HK-2 (cell line): ENCODE measurements around the gene NEU2.
"Not testable (repeated sequence)": the region's sequence is repeated elsewhere in the genome, so short reads cannot be mapped to it uniquely, and the experiment has no call there.

Source experiments
- DNase-seq: peaks from one replicate; pipeline ENCODE4 v3.0.0-alpha.2; 2018; ENCODE audit not compliant: unreplicated experiment

NEU2 gene

GRCh38 chr2:233010569-233011267, 21.8 kb upstream of the NEU2 start:
- no peak for DNase-seq

GRCh38 chr2:233011268-233011650, 21.2 kb upstream of the NEU2 start:
- no peak for DNase-seq

GRCh38 chr2:233011702-233012131, 20.8 kb upstream of the NEU2 start:
- no peak for DNase-seq

GRCh38 chr2:233012301-233012971, 20.0 kb upstream of the NEU2 start:
- no peak for DNase-seq

GRCh38 chr2:233013027-233013461, 19.4 kb upstream of the NEU2 start, which contains the start of gene NGEF:
NGEF (minus strand) TSS chr2:233013256; CDS start chr2:232974890, 38,366 bp downstream.
- DNase-seq, result no peak

GRCh38 chr2:233013650-233014049, 18.8 kb upstream of the NEU2 start:
- no peak for DNase-seq

GRCh38 chr2:233015019-233015645, 17.3 kb upstream of the NEU2 start:
- no peak for DNase-seq

GRCh38 chr2:233017947-233018346, 14.5 kb upstream of the NEU2 start:
- no peak for DNase-seq

GRCh38 chr2:233019610-233020009, 12.9 kb upstream of the NEU2 start:
- not testable (repeated sequence) for DNase-seq

- no peak for DNase-seq
Measured at GRCh38 chr2:233020454-233020853, 12.0 kb upstream of the NEU2 start.

GRCh38 chr2:233021771-233022170, 10.7 kb upstream of the NEU2 start:
- no peak for DNase-seq

GRCh38 chr2:233022561-233022960, 9.9 kb upstream of the NEU2 start:
- no peak for DNase-seq

GRCh38 chr2:233023007-233023760, 9.3 kb upstream of the NEU2 start:
- no peak for DNase-seq

GRCh38 chr2:233023761-233024410, 8.6 kb upstream of the NEU2 start:
- no peak for DNase-seq

GRCh38 chr2:233025706-233026105, 6.8 kb upstream of the NEU2 start:
- no peak for DNase-seq

GRCh38 chr2:233026198-233026813, 6.2 kb upstream of the NEU2 start:
- no peak for DNase-seq

GRCh38 chr2:233029321-233029720, 3.2 kb upstream of the NEU2 start:
- no peak for DNase-seq

GRCh38 chr2:233031556-233032500, 644 bp upstream of the NEU2 start:
- DNase-seq, result no peak

GRCh38 chr2:233033672-233034071, 1.2 kb downstream of the NEU2 start:
- no peak for DNase-seq
